SU-DHL-6 (cell line): Measurements from ENCODE around the gene PDE2A.

Experiments
- CTCF ChIP-seq: fragments of 200-600 bp; sonication (generic); IDR thresholded peaks from one replicate; pipeline ENCODE4 v1.5.1; 2017; ENCODE audit warnings: antibody characterized with exemption, mild to moderate bottlenecking, low read length, moderate library complexity; ENCODE audit not compliant: insufficient read depth, poor library complexity, severe bottlenecking
- EZH2phosphoT487 ChIP-seq: fragments of 200-600 bp; sonication (generic), shearing (Covaris generic); conservative IDR thresholded peaks from 2 replicates; pipeline ENCODE4 v1.6.1; 2018; ENCODE audit warnings: mild to moderate bottlenecking, antibody characterized with exemption, low read length, moderate library complexity, mixed read lengths

GRCh38 chr11:72653649-72654048 is 20.6 kb downstream of the PDE2A start:
- TF ChIP-seq CTCF, result no peak
- no peak for TF ChIP-seq EZH2phosphoT487
